Immature natural killer cell (primary cell): Measurements from ENCODE around the gene DIPK1B. TPM values are rescaled to one million over a fixed set of nuclear protein-coding genes. Genes with fewer than 3 reads are reported as not detected.

ENCODE experiments used
- DNase-seq, 3 donors: peaks; one replicate each; pipeline ENCODE4 v3.0.0; 2022; ENCODE audit warnings: mixed read lengths in 1 of 3
- H3K27ac Mint-ChIP-seq, 6 donors: one replicate each; pipeline ENCODE4 v1.8.0; 2020; ENCODE audit warnings: mixed read lengths in 6 of 6, mild to moderate bottlenecking in 5 of 6, inconsistent platforms in 4 of 6, moderate library complexity in 3 of 6
- H3K27me3 Mint-ChIP-seq, 3 donors: one replicate each; pipeline ENCODE4 v1.8.0; 2020 to 2021; ENCODE audit warnings: low read depth in 3 of 3, mild to moderate bottlenecking in 3 of 3, mixed read lengths in 3 of 3, moderate library complexity in 3 of 3, inconsistent platforms in 1 of 3
- H3K36me3 Mint-ChIP-seq, 3 donors: one replicate each; pipeline ENCODE4 v1.8.0; 2020; ENCODE audit warnings: mixed read lengths in 3 of 3, inconsistent platforms in 2 of 3, mild to moderate bottlenecking in 2 of 3
- H3K4me1 Mint-ChIP-seq, 2 donors: one replicate each; pipeline ENCODE4 v1.8.0; 2020; ENCODE audit warnings: inconsistent platforms in 2 of 2, mild to moderate bottlenecking in 2 of 2, mixed read lengths in 2 of 2, moderate library complexity in 1 of 2
- H3K4me3 Mint-ChIP-seq, 5 donors: one replicate each; pipeline ENCODE4 v1.8.0; 2020; ENCODE audit warnings: mild to moderate bottlenecking in 5 of 5, mixed read lengths in 5 of 5, inconsistent platforms in 3 of 5, moderate library complexity in 3 of 5
- H3K9me3 Mint-ChIP-seq, 6 donors: one replicate each; pipeline ENCODE4 v1.8.0; 2020; ENCODE audit warnings: mild to moderate bottlenecking in 6 of 6, mixed read lengths in 6 of 6, inconsistent platforms in 4 of 6, moderate library complexity in 3 of 6
- polyA plus RNA-seq, 3 donors: library from polyadenylated mRNA; unstranded; fragments of 300-500 nt; fragmentation: Illumina TruSeq; gene quantifications; one replicate each; pipeline ENCODE4 v1.2.3, GENCODE V29; 2021

The DIPK1B gene
- polyA plus RNA-seq, 3 donors from 2014 or later: 0.19 TPM; not detected in 2

DNA sequence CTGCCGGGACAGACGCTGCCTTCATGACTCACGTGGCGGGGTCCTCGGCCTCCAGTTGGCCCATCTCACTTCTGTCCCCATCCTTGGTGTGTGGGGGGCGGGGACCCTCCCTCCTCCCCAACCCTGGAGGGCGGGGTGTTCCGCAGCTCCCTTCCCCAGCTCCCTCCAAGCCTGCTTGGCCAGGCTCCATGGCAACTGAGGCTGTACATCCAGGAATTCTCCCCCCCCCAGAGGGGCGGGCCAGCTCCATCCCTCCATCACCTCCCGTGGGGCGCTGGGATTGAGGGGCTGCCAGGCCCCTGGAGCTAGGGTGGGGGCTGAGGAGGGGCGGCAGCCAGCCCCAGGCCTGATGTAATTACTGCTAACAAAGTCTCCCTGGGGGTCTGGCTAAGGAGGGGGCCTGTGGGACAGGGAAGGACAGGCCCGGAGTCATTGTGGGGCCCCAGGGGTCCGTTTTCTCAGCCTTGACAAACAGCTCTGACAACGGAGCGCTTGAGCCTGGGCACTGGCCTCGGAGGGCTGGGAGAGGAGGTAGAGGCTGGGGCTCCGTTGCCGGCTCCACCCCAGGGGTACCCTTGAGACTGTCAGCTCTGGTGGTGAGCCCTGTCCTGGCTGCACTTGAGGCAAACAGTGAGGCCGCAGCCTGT lies 8.0 kb downstream of the DIPK1B start:
- DNase-seq: no peak

DNA sequence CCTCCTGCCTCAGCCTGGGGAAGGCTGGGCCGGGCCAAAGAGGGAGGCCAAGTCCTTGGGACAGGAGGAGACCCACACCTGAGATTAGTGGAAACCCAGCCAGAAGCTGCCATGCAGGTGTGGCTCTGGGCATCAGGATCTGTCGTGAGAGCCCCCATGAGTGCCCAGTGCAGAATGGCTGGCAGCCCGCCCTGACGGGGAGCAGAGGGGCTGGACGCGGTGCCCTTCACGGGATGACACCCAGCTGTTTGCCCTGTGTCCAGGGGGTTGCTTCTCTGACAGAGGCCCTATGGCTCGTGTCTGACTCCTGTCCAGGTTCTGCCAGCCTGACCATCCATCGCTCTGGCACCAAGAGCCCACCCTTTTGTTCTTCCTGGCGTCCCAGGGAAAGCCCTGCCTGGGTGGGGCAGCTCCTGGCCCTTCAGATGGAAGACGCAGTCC lies 8.5 kb downstream of the DIPK1B start:
- Mint-ChIP-seq H3K4me1 (peaks cover 6 to 8% of the 10 kb centered on the region in 2 donors), H3K27me3 (peaks cover 0 to 5% (median 3%) of the 10 kb centered on the region in 3 donors), H3K27ac (no peak overlapping the region), H3K4me3 (no peak overlapping the region), H3K36me3 (peaks cover 3 to 11% (median 6%) of the 10 kb centered on the region in 3 donors), H3K9me3 (no peaks in the 10 kb centered on the region)
- no peak for DNase-seq

More for the DNA sequence above, 8.0 kb downstream of the DIPK1B start:
- Mint-ChIP-seq H3K27me3 (peaks cover 1 to 5% (median 4%) of the 10 kb centered on the region in 3 donors), H3K4me1 (peaks cover 5 to 8% of the 10 kb centered on the region in 2 donors), H3K9me3 (no peaks in the 10 kb centered on the region), H3K36me3 (peaks cover 3 to 11% (median 6%) of the 10 kb centered on the region in 3 donors), H3K27ac (no peak overlapping the region), H3K4me3 (no peak overlapping the region)

DNA sequence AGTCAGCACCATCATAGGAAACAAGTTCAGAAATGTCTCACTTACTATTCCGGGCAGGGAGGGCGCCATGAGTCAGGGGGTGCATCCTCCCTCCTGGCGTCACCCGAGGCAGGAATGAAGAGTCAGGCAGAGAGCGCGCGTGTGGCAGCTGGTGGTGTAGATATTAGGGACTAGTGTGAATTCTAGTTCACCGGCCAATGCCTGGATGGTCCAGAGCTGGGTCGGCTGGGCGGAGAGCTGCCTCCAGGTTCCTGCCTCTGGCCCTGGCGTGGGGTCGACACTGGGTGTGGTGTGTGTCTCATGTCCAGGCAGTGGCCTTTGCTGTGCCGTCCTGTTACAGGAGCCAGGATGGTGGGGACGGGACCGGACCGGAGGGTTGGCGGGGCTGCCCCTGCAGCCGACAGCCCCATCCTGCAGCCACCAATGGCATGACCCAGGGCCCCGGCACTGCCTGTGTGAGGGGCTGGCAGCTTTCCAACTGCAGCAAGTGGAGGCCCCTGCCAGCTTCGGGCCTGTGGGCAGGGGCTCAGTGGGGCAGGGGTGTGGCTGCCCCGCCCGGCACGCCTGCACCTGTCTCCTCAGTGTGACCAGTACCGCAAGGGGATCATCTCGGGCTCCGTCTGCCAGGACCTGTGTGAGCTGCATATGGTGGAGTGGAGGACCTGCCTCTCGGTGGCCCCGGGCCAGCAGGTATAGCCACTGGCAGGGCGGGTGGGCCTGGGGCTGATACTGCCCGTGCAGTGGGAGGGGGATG lies 9.1 kb downstream of the DIPK1B start:
- Mint-ChIP-seq H3K27ac (no peak overlapping the region), H3K36me3 (peaks cover 5 to 13% (median 8%) of the 10 kb centered on the region in 3 donors), H3K4me1 (peaks cover 12% of the 10 kb centered on the region in 2 donors), H3K27me3 (peaks cover 0 to 7% (median 3%) of the 10 kb centered on the region in 3 donors), H3K4me3 (no peak overlapping the region), H3K9me3 (no peaks in the 10 kb centered on the region)
- DNase-seq: no peak

DNA sequence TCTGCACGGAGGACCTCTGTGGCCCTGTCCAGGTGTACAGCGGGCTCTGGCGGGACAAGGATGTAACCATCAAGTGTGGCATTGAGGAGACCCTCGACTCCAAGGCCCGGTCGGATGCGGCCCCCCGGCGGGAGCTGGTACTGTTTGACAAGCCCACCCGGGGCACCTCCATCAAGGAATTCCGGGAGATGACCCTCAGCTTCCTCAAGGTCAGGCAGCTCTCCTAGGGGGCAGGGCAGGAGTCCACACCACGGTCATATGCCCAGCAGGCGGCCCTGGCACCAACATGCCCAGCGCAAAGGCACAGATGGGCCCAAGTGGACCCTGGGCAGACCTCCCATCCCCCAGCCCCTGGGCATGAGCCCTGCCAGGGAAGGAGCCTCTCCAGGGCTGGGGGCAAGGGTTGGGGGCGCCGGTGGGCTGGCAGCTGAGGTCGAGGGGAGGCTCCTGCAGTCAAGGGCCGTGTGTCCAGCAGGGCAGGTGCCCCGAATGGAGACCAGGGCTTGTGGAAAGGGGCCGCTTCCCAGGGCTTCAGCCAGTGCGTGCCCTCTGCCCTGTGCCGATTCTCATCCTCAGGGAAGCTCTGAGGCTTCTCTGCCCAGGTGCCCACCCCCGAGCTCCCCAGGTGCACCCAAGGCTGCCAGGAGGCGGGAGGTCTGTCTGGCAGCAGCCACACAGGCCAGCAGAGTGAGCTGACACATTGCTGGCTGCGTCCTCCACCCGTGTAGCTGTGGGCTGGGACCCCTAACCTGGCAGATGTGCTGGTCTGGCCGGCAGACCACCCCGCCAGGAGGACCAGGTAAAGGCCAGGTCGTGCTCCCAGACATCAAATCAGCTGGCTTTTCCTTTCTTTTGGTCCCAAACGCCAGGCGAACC lies 10.0 kb downstream of the DIPK1B start:
- Mint-ChIP-seq H3K9me3 (no peaks in the 10 kb centered on the region), H3K4me1 (peaks cover 19 to 20% of the 10 kb centered on the region in 2 donors), H3K27ac (no peak overlapping the region), H3K36me3 (peaks cover 7 to 17% (median 9%) of the 10 kb centered on the region in 3 donors), H3K4me3 (no peak overlapping the region), H3K27me3 (peaks cover 7 to 12% (median 10%) of the 10 kb centered on the region in 3 donors)
- no peak for DNase-seq

DNA sequence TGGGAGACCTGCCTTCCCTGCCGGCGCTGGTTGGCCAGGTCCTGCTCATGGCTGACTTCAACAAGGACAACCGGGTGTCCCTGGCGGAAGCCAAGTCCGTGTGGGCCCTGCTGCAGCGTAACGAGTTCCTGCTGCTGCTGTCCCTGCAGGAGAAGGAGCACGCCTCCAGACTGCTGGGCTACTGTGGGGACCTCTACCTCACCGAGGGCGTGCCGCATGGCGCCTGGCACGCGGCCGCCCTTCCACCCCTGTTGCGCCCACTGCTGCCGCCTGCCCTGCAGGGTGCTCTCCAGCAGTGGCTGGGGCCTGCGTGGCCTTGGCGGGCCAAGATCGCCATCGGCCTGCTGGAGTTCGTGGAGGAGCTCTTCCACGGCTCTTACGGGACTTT lies 10.6 kb downstream of the DIPK1B start:
- Mint-ChIP-seq H3K27me3 (peaks cover 12 to 15% (median 12%) of the 10 kb centered on the region in 3 donors), H3K9me3 (no peaks in the 10 kb centered on the region), H3K36me3 (peaks cover 7 to 17% (median 9%) of the 10 kb centered on the region in 3 donors), H3K4me1 (peaks cover 22 to 25% of the 10 kb centered on the region in 2 donors), H3K4me3 (no peak overlapping the region), H3K27ac (no peak overlapping the region)
- no peak for DNase-seq

DNA sequence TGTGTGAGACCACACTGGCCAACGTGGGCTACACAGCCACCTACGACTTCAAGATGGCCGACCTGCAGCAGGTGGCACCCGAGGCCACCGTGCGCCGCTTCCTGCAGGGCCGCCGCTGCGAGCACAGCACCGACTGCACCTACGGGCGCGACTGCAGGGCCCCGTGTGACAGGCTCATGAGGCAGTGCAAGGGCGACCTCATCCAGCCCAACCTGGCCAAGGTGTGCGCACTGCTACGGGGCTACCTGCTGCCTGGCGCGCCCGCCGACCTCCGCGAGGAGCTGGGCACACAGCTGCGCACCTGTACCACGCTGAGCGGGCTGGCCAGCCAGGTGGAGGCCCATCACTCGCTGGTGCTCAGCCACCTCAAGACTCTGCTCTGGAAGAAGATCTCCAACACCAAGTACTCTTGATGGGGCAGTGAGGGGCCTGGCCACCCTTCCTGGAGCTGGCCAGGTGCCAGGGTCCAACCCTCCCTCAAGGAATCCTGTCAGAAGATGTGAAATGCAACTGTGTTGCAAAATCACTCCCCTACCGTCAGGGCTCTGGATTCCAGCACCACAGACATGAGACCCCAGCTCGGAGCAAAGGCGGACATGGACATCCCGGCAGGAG lies 11.1 kb downstream of the DIPK1B start:
- no peaks in the 10 kb centered on the region for H3K9me3 Mint-ChIP-seq

DNA sequence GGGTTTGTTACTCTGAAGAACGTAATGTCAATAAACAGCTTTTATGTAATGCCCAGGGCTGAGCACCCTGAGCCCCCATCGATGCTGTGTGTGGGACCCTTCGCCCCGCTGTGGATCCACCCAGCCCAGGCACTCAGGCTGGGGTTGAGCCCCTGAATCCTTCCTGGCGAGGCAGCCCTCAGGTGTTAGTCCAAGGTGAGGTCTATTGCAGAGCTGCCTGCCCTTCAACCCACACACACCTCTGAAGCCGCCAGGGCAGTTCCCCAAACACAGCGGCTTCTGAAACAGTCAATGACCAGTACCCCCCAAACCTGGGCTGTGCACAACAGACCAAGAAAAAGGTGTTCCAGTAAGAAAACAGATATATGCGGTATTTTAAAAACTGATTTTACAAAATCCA lies 11.6 kb downstream of the DIPK1B start:
- DNase-seq: no peak
- peak overlapping the region in 1 of 6 donors; percentile 23 for H3K27ac Mint-ChIP-seq
- peaks cover 12 to 17% (median 13%) of the 10 kb centered on the region in 3 donors for H3K27me3 Mint-ChIP-seq
- H3K9me3 Mint-ChIP-seq: no peaks in the 10 kb centered on the region
- H3K36me3 Mint-ChIP-seq: peaks cover 7 to 17% (median 9%) of the 10 kb centered on the region in 3 donors
- H3K4me3 Mint-ChIP-seq: no peak overlapping the region
- peaks cover 22 to 25% of the 10 kb centered on the region in 2 donors for H3K4me1 Mint-ChIP-seq

More for the DNA sequence above, 11.1 kb downstream of the DIPK1B start:
- H3K36me3 Mint-ChIP-seq: peaks cover 7 to 17% (median 9%) of the 10 kb centered on the region in 3 donors
- H3K27ac Mint-ChIP-seq: peak overlapping the region in 1 of 6 donors; percentile 23
- no peak for DNase-seq
- H3K4me1 Mint-ChIP-seq: peaks cover 22 to 25% of the 10 kb centered on the region in 2 donors
- peaks cover 12 to 17% (median 13%) of the 10 kb centered on the region in 3 donors for H3K27me3 Mint-ChIP-seq
- no peak overlapping the region for H3K4me3 Mint-ChIP-seq

DNA sequence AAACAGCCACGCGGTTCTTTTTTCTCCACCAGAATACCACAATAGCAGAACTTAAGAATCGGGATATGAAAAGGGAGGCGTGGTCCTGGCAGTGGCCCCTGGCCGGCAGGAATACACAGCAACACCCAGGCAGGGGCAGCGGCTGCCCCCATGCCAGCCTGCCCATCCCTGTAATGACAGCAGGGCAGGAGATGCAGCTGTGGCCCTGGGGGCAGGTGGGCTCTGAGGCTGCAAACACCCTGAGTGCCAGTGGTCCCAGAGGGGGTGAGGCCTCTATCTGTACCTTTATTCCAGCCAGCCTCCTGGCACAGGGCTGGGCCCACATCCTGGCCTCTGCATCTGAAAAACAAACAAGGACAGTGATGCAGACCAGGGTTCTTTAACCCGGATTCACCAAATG lies 12.4 kb downstream of the DIPK1B start:
- Mint-ChIP-seq H3K36me3 (peaks cover 7 to 17% (median 9%) of the 10 kb centered on the region in 3 donors), H3K27ac (no peak overlapping the region), H3K27me3 (peaks cover 12 to 20% (median 13%) of the 10 kb centered on the region in 3 donors), H3K4me3 (no peak overlapping the region), H3K4me1 (peaks cover 22 to 25% of the 10 kb centered on the region in 2 donors), H3K9me3 (no peaks in the 10 kb centered on the region)
- no peak for DNase-seq

DNA sequence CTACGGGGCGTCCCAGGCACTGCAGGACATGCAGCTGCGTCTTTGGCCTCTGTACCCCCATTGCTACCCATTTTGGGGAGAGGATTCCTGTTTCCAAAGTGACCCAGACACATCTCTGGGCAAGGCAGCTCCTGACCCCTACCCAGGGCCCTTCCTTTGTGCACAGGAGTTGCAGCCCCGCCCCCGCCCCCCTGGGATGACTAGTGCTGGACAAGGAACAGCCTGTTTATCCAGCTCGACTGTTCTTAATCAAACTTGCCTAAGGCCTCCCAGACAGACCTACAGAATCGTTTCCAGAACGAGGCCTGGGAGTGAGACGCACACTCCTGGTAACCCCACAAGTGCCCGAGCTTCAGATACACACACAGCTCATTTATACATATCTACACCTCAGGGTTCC lies 13.2 kb downstream of the DIPK1B start:
- Mint-ChIP-seq H3K27me3 (peaks cover 11 to 20% (median 13%) of the 10 kb centered on the region in 3 donors), H3K36me3 (peaks cover 7 to 17% (median 9%) of the 10 kb centered on the region in 3 donors), H3K4me3 (peak overlapping the region in 1 of 5 donors; percentile 4), H3K27ac (no peak overlapping the region), H3K4me1 (peaks cover 22 to 25% of the 10 kb centered on the region in 2 donors), H3K9me3 (no peaks in the 10 kb centered on the region)
- no peak for DNase-seq

DNA sequence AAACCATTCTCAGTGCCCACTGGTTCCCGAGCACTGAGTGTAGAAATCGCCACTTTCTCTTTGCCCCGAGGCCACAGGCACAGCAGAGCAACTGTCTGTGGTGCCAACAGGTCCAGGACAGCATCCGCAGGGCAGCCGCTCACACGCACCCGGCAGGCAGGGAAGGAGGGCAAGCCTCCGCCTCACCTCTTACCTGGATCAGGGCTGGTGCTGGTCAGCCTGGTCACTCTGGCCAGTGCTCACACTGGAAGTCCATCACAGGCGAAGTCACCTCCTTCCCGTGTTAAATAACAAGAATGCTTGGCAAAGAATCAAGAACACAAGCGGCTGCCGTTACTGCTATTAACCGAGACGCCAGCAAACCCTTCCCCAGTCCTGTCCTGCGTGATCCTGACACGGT lies 13.7 kb downstream of the DIPK1B start:
- Mint-ChIP-seq H3K27me3 (peaks cover 13 to 20% (median 13%) of the 10 kb centered on the region in 3 donors), H3K4me3 (peak overlapping the region; percentile 88 to 97 (median 92)), H3K9me3 (no peaks in the 10 kb centered on the region), H3K36me3 (peaks cover 7 to 17% (median 8%) of the 10 kb centered on the region in 3 donors), H3K4me1 (peaks cover 21 to 25% of the 10 kb centered on the region in 2 donors), H3K27ac (peak overlapping the region in 4 of 6 donors; percentile 81 to 93 (median 87))
- DNase-seq: no peak

DNA sequence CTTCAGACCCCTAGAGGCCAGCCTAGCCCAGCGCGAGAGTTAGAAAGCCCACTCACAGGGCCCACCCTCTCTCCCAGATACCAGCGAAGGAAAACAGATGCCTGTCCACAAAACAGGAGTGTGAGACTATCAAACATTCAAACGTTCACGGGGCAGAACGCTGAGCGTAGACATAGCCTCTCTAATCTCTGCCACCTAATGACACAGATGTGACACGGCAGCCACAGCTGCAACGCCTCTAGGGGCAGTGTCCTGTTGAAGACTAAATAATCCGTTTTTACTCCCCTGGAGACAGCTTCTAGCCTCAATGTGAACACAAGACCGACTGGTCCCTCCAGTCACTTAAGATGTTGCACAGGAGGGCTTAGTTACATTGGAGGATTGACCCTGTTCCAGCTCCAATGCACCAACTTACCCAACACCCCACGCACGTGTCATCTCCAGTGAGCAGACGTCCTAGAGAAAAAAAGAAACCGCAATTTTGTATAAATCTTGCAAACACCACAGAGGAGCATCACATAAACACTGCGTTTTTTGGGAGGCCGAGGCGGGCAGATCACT lies 14.3 kb downstream of the DIPK1B start:
- Mint-ChIP-seq H3K4me1 (peaks cover 20 to 25% of the 10 kb centered on the region in 2 donors), H3K4me3 (peak overlapping the region; percentile 88 to 97 (median 92)), H3K36me3 (peaks cover 6 to 17% (median 7%) of the 10 kb centered on the region in 3 donors), H3K27ac (peak overlapping the region; percentile 81 to 93 (median 88)), H3K9me3 (no peaks in the 10 kb centered on the region), H3K27me3 (peaks cover 13 to 20% (median 16%) of the 10 kb centered on the region in 3 donors)
- peak in 2 of 3 donors; percentile 21 to 44 for DNase-seq

DNA sequence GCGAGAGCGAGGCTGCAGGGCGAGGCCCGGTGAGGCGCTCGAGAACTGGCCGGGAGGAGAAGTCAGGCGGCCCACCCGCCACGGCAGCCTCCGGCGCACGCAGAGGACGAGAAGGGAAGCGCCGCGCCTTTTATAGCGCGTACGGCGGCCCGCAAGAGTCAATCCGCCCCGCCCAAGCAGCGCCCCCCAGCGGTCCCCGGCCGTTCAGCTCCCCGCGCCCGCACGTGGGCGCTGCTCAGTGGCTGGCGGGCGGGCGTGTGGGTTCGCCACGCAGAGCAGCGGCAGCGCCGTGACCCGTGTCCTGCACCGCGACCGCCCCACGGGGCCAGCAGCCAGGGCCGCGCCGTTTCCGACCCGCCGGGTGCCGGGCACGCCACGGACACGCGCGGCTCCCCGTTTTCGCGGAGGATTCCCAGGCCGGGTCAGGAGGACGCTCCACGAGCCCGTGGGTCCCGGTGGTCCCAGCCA lies 15.7 kb downstream of the DIPK1B start:
- peak overlapping the region in 1 of 6 donors; percentile 89 for H3K27ac Mint-ChIP-seq
- peaks cover 6 to 17% (median 7%) of the 10 kb centered on the region in 3 donors for H3K36me3 Mint-ChIP-seq
- H3K4me1 Mint-ChIP-seq: peaks cover 20 to 25% of the 10 kb centered on the region in 2 donors
- DNase-seq: peak; percentile 87 to 93 (median 88)
- no peaks in the 10 kb centered on the region for H3K9me3 Mint-ChIP-seq
- H3K27me3 Mint-ChIP-seq: peaks cover 13 to 20% (median 17%) of the 10 kb centered on the region in 3 donors
- H3K4me3 Mint-ChIP-seq: peak overlapping the region; percentile 55 to 94 (median 62)
